HCT116 (cell line): ENCODE results near the gene FLT4. TPM values are rescaled to one million over a fixed set of nuclear protein-coding genes. Genes with fewer than 3 reads are reported as not detected.

ENCODE experiments used
- ATAC-seq: fragments of 200-7000 bp; cut with Tn5 transposase; 2 replicates; pipeline ENCODE4 v1.9.1; 2020; ENCODE audit warnings: mild to moderate bottlenecking, moderate library complexity
- BruUV-seq: library from RNA; stranded (reverse); fragments of 400-500 nt; replicated peaks from 2 replicates; lab custom pipeline; 2021; lab: Mats Ljungman, UMichigan
- CTCF ChIA-PET: fragments of 300-600 bp; sonication (Branson Sonifier 250); formaldehyde crosslinking; loops from one replicate; lab custom pipeline; 2021; ENCODE audit warnings: antibody characterized with exemption; lab: Charles Lee
- POLR2A ChIA-PET: fragments of 300-600, 350-600 bp; sonication (Branson Sonifier 250); formaldehyde crosslinking; loops from one replicate; lab custom pipeline; 2021; ENCODE audit warnings: antibody characterized with exemption; lab: Charles Lee
- RAD21 ChIA-PET, 2 experiments: fragments of 300-600 bp; sonication (Branson Sonifier 250); formaldehyde crosslinking; loops; one replicate each; lab custom pipeline; 2023; ENCODE audit warnings: low total read pairs in 2 of 2; ENCODE audit not compliant: uncharacterized antibody in 2 of 2, unreplicated experiment in 2 of 2, low non-redundant PET in 1 of 2; lab: Charles Lee
- DNase-seq: peaks from one replicate; pipeline ENCODE4 v3.0.0-alpha.2; 2010; ENCODE audit warnings: low read depth, low spot score
- H2AFZ ChIP-seq: fragments of 200-600 bp; shearing (Covaris generic), sonication (generic); 2 replicates; pipeline ENCODE4 v1.6.1; 2017; ENCODE audit warnings: low read depth, mixed run types, mixed read lengths, antibody characterized with exemption, low read length; ENCODE audit not compliant: poor library complexity, severe bottlenecking
- H3K27ac ChIP-seq: 2 replicates; pipeline ENCODE4 v1.5.1; 2012; ENCODE audit warnings: low read depth, low read length
- H3K27me3 ChIP-seq: fragments of 200-600 bp; sonication (generic); 2 replicates; pipeline ENCODE4 v1.6.1; 2016; ENCODE audit warnings: mixed run types, low read length, mixed read lengths; ENCODE audit not compliant: insufficient read depth
- H3K36me3 ChIP-seq, 2 experiments: fragments of 200-500 bp in 1 of 2; fragments of 200-600 bp in 1 of 2; sonication (Bioruptor generic) in 1 of 2; sonication (generic) in 1 of 2; 2 replicates each; pipeline versions ENCODE4 v1.5.1 to v1.6.1; 2014 to 2016; ENCODE audit warnings: low read length in 2 of 2, inconsistent platforms in 1 of 2, mixed read lengths in 1 of 2, mixed run types in 1 of 2; ENCODE audit not compliant: insufficient read depth in 2 of 2, control insufficient read depth in 1 of 2
- H3K4me1 ChIP-seq, 2 experiments: fragments of 200-600 bp in 1 of 2; sonication (generic) in 1 of 2; 2 replicates each; pipeline versions ENCODE4 v1.5.1 to v1.6.1; 2012 to 2017; ENCODE audit warnings: low read length in 2 of 2, inconsistent platforms in 1 of 2, mild to moderate bottlenecking in 1 of 2, mixed read lengths in 1 of 2, mixed run types in 1 of 2, moderate library complexity in 1 of 2; ENCODE audit not compliant: insufficient read depth in 2 of 2, control insufficient read depth in 1 of 2
- H3K4me2 ChIP-seq: fragments of 200-600 bp; sonication (generic); 2 replicates; pipeline ENCODE4 v1.6.1; 2017; ENCODE audit warnings: mixed run types, low read length, mixed read lengths
- H3K4me3 ChIP-seq, 2 experiments: fragments of 200-600 bp in 1 of 2; sonication (generic) in 1 of 2; replicated peaks in 1 of 2; 2 replicates each; pipeline ENCODE4 v1.5.1; 2011 to 2016; ENCODE audit warnings: low read length in 2 of 2, control low read depth in 1 of 2, low read depth in 1 of 2, mild to moderate bottlenecking in 1 of 2, mixed read lengths in 1 of 2, mixed run types in 1 of 2
- H3K79me2 ChIP-seq: fragments of 200-600 bp; sonication (generic); 2 replicates; pipeline ENCODE4 v1.6.1; 2017; ENCODE audit warnings: mild to moderate bottlenecking, mixed run types, low read length, moderate library complexity, mixed read lengths; ENCODE audit not compliant: insufficient read depth
- H3K9ac ChIP-seq: fragments of 200-600 bp; sonication (generic); 2 replicates; pipeline ENCODE4 v1.6.1; 2016; ENCODE audit warnings: low read length, mixed read lengths
- H3K9me2 ChIP-seq: fragments of 200-600 bp; sonication (generic), shearing (Covaris generic); 2 replicates; pipeline ENCODE4 v1.6.1; 2017; ENCODE audit warnings: mixed run types, mild to moderate bottlenecking, moderate library complexity; ENCODE audit not compliant: insufficient read depth
- H3K9me3 ChIP-seq, 2 experiments: fragments of 200-500 bp in 1 of 2; fragments of 200-600 bp in 1 of 2; sonication (Bioruptor generic) in 1 of 2; sonication (generic) in 1 of 2; 2 replicates each; pipeline ENCODE4 v1.6.1; 2014 to 2017; ENCODE audit warnings: low read length in 2 of 2, mixed read lengths in 2 of 2, inconsistent platforms in 1 of 2, low read depth in 1 of 2, mild to moderate bottlenecking in 1 of 2, mixed run types in 1 of 2, moderate library complexity in 1 of 2; ENCODE audit not compliant: control insufficient read depth in 1 of 2, insufficient read depth in 1 of 2
- H4K20me1 ChIP-seq: fragments of 200-600 bp; sonication (generic), shearing (Covaris generic); 2 replicates; pipeline ENCODE4 v1.6.1; 2017; ENCODE audit warnings: mixed run types, mild to moderate bottlenecking, moderate library complexity; ENCODE audit not compliant: insufficient read depth
- CBX3 ChIP-seq: IDR thresholded peaks from 2 replicates; pipeline ENCODE4 v1.6.1; 2012; ENCODE audit warnings: low read depth
- CTCF ChIP-seq, 3 experiments: fragments of 200-600 bp in 1 of 3; sonication (generic) in 1 of 3; IDR thresholded peaks in 2 of 3; conservative IDR thresholded peaks in 1 of 3; 2 replicates each; pipeline ENCODE4 v1.5.1; 2012 to 2017; ENCODE audit warnings: low read depth in 2 of 3, low read length in 2 of 3, antibody characterized with exemption in 1 of 3, borderline replicate concordance in 1 of 3, control low read depth in 1 of 3, mild to moderate bottlenecking in 1 of 3, mixed read lengths in 1 of 3, mixed run types in 1 of 3, moderate library complexity in 1 of 3; ENCODE audit not compliant: insufficient read depth in 1 of 3
- EGR1 ChIP-seq: IDR thresholded peaks from 2 replicates; pipeline ENCODE4 v1.6.1; 2012; ENCODE audit warnings: low read depth
- ELF1 ChIP-seq: IDR thresholded peaks from 2 replicates; pipeline ENCODE4 v1.6.1; 2012; ENCODE audit warnings: low read depth, borderline replicate concordance
- EZH2phosphoT487 ChIP-seq: fragments of 200-600 bp; IDR thresholded peaks from 2 replicates; pipeline ENCODE4 v1.6.1; 2018; ENCODE audit warnings: antibody characterized with exemption, borderline replicate concordance
- FOSL1 ChIP-seq: IDR thresholded peaks from 2 replicates; pipeline ENCODE4 v1.6.1; 2012; ENCODE audit warnings: low read depth
- MAX ChIP-seq: IDR thresholded peaks from 2 replicates; pipeline ENCODE4 v1.6.1; 2012
- POLR2A ChIP-seq: IDR thresholded peaks from 2 replicates; pipeline ENCODE4 v1.7.0; 2011; ENCODE audit warnings: borderline replicate concordance; ENCODE audit not compliant: insufficient read depth, insufficient read length; ENCODE audit errors: extremely low read depth
- POLR2AphosphoS5 ChIP-seq: IDR thresholded peaks from 2 replicates; pipeline ENCODE4 v1.6.1; 2011; ENCODE audit warnings: mild to moderate bottlenecking, low read depth, low read length, moderate library complexity
- SIN3A ChIP-seq: IDR thresholded peaks from 2 replicates; pipeline ENCODE4 v1.6.1; 2012; ENCODE audit warnings: low read depth
- SP1 ChIP-seq: IDR thresholded peaks from 2 replicates; pipeline ENCODE4 v1.6.1; 2012; ENCODE audit warnings: low read depth
- TCF7L2 ChIP-seq: IDR thresholded peaks from 2 replicates; pipeline ENCODE4 v1.7.0; 2011; ENCODE audit warnings: borderline replicate concordance, inconsistent platforms; ENCODE audit not compliant: insufficient read depth, insufficient read length; ENCODE audit errors: extremely low read depth
- YY1 ChIP-seq: IDR thresholded peaks from 2 replicates; pipeline ENCODE4 v1.6.1; 2011; ENCODE audit warnings: low read length, low read depth, moderate library complexity, mild to moderate bottlenecking; ENCODE audit not compliant: insufficient replicate concordance; ENCODE audit errors: extremely low read depth
- ZNF274 ChIP-seq: fragments of 200-500 bp; sonication (Bioruptor generic); IDR thresholded peaks from 2 replicates; pipeline ENCODE4 v1.6.1; 2014; ENCODE audit warnings: mild to moderate bottlenecking, low read depth, low read length, inconsistent platforms
- intact Hi-C: fragments of 100-400 bp; cut with micrococcal nuclease; formaldehyde crosslinking; loops from 2 replicates; pipeline ENCODE4 v1.10.0; 2022
- total RNA-seq: library from RNA; stranded (reverse); gene quantifications from one replicate; pipeline ENCODE4 v1.2.1, GENCODE V29; 2021; ENCODE audit not compliant: unreplicated experiment

The FLT4 gene
- total RNA-seq, 1 experiment from 2014 or later: 0.17 TPM

GRCh38 chr5:180665682-180666404, 16.4 kb upstream of the FLT4 start:
- DNase-seq (no peak), ATAC-seq (no peak)
- ChIA-PET POLR2A (no interaction called here), CTCF (no interaction called here), RAD21 (no interaction called here)
- Histone ChIP-seq H3K36me3 (no peaks in the 10 kb centered on the region), H3K4me1 (peaks cover 0 to 3% of the 10 kb centered on the region in 2 experiments; a peak in 2 of 4 replicates), H3K27me3 (no peaks in the 10 kb centered on the region), H3K79me2 (no peaks in the 10 kb centered on the region), H3K4me2 (no peak overlapping the region), H3K4me3 (no peak overlapping the region), H4K20me1 (no peaks in the 10 kb centered on the region; the same call in 1 of the 2 replicates), H3K9me2 (no peaks in the 10 kb centered on the region), H2AFZ (no peak overlapping the region), H3K9ac (no peak overlapping the region), H3K27ac (no peak overlapping the region), H3K9me3 (no peaks in the 10 kb centered on the region)
- TF ChIP-seq ELF1 (no peak), FOSL1 (no peak), EZH2phosphoT487 (no peak), EGR1 (no peak), MAX (no peak), YY1 (no peak), CBX3 (no peak), TCF7L2 (no peak), POLR2AphosphoS5 (no peak), SIN3A (no peak), POLR2A (no peak), ZNF274 (no peak), CTCF (IDR thresholded peaks at IDR 0.05 in 2 of 3, conservative IDR thresholded peaks at IDR 0.05 in 1 of 3; ENCODE audit: borderline replicate concordance in 1 of 3, insufficient read depth in 1 of 3, low read depth in 2 of 3, low read length in 2 of 3) (no peak), SP1 (no peak)
- BruUV-seq: no TSS peak
- intact Hi-C loops: no loop called here
